HepG2 (cell line): ENCODE measurements around the gene DTYMK. TPM values are rescaled to one million over a fixed set of nuclear protein-coding genes. Genes with fewer than 3 reads are reported as not detected.

Experiments used
- AHDC1 ChIP-seq: sonication (generic); formaldehyde crosslinking; IDR thresholded peaks from 2 replicates; pipeline ENCODE4 v1.5.1; 2020; ENCODE audit warnings: mild to moderate bottlenecking, missing genetic modification reagents, borderline replicate concordance
- CEBPG ChIP-seq: IDR thresholded peaks from 2 replicates; pipeline ENCODE4 v1.6.1; 2016
- FOXA1 ChIP-seq, 2 experiments: fragments of 450-650 bp in 1 of 2; sonication (generic) in 1 of 2; formaldehyde crosslinking in 1 of 2; IDR thresholded peaks; 2 replicates each; pipeline versions ENCODE4 v1.4.0 to v1.6.1; 2016 to 2020; ENCODE audit warnings: missing genetic modification reagents in 1 of 2
- HES4 ChIP-seq: sonication (generic); formaldehyde crosslinking; IDR thresholded peaks from 2 replicates; pipeline ENCODE4 v1.9.0; 2021; ENCODE audit warnings: mild to moderate bottlenecking, missing genetic modification reagents, borderline replicate concordance
- HOXA3 ChIP-seq: sonication (generic); formaldehyde crosslinking; IDR thresholded peaks from 2 replicates; pipeline ENCODE4 v1.5.0; 2020; ENCODE audit warnings: missing genetic modification reagents
- KMT2A ChIP-seq: sonication (generic); formaldehyde crosslinking; IDR thresholded peaks from 2 replicates; pipeline ENCODE4 v1.4.0; 2020; ENCODE audit warnings: missing genetic modification reagents
- POLR2A ChIP-seq, 2 experiments: IDR thresholded peaks; 2 replicates each; pipeline ENCODE4 v1.6.1; 2011; ENCODE audit warnings: low read depth in 2 of 2, low read length in 2 of 2, mild to moderate bottlenecking in 1 of 2, moderate library complexity in 1 of 2; ENCODE audit not compliant: insufficient read depth in 1 of 2
- ZNF20 ChIP-seq: sonication (generic); formaldehyde crosslinking; IDR thresholded peaks from 2 replicates; pipeline ENCODE4 v1.4.0; 2020; ENCODE audit warnings: mild to moderate bottlenecking, moderate library complexity, missing genetic modification reagents
- polyA plus RNA-seq, 8 experiments: library from polyadenylated mRNA; depleted of rRNA in 3 of 8; stranded (reverse) in 7 of 8; unstranded in 1 of 8; fragments of >200 nt; fragmentation: Illumina TruSeq in 4 of 8; extraction: Trizol in 4 of 8; gene quantifications; 2 replicates each; pipeline versions ENCODE4 v1.2.1 to v1.2.3, GENCODE V29; 2011 to 2016; ENCODE audit warnings: low read depth in 4 of 8, missing spikeins in 1 of 8, mixed read lengths in 1 of 8; ENCODE audit not compliant: insufficient read depth in 1 of 8
- total RNA-seq, 5 experiments: library from RNA; depleted of rRNA; stranded (reverse); fragments of >200 nt; fragmentation: Illumina TruSeq; extraction: Trizol; gene quantifications; 2 replicates each; pipeline ENCODE4 v1.2.3, GENCODE V29; 2016; ENCODE audit warnings: low read depth in 1 of 5
- TF ChIP-seq, protein P1 (sequence below): sonication (generic); formaldehyde crosslinking; IDR thresholded peaks from 2 replicates; pipeline ENCODE4 v1.4.0; 2020; ENCODE audit warnings: mild to moderate bottlenecking, missing genetic modification reagents
- TF ChIP-seq, protein P2 (sequence below), 2 experiments: IDR thresholded peaks; 2 replicates each; pipeline ENCODE4 v1.6.1; 2011 to 2012; ENCODE audit warnings: low read length in 2 of 2, borderline replicate concordance in 1 of 2, low read depth in 1 of 2, mild to moderate bottlenecking in 1 of 2, moderate library complexity in 1 of 2

Gene DTYMK
- total and polyA plus RNA-seq, 2 of the 13 experiments (the other 11 are each of a cell fraction or from before 2014, with no cell fraction given) = 57.5 to 134 TPM

DNA sequence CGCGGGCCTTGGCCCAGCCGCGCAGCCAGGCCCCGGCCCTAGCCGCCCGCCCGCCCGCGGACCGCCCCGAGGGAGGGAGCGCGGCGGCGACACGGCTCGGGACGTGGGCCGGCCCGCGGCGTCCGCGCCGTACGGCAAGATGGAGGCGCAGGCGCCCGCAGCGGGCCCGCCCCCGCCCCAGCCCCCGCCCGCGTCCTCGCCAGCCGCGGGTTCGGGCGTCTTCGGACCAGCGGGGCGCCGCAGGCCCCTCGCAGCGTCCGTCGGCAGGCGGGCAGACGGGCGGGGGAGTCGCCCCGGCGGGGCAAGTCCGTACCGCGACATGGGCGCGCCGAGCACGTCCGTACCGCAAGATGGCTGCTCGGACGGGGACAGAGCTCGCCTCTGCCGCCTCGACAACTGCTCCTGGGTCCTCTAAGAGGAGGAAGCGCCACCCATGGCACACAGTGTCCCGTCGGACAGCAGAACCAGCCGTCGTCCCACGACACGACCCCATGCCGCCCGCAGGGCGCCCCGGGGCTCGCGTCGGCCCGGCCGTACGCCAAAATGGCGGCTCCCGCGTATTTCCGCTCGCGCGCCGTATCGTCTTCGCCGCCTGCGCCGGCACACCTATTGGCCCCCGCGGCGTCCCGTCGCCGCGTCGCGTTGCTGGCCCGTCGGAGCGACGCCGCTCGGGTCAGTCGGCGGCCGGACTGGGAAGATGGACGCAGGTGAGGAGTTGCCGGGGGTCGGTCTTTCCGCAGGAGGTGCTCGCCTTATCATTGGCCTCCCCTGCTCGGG is 49.4 kb downstream of the DTYMK start, which contains the start of the genes ATG4B and THAP4 (continued):
- TF ChIP-seq, protein P1, sequence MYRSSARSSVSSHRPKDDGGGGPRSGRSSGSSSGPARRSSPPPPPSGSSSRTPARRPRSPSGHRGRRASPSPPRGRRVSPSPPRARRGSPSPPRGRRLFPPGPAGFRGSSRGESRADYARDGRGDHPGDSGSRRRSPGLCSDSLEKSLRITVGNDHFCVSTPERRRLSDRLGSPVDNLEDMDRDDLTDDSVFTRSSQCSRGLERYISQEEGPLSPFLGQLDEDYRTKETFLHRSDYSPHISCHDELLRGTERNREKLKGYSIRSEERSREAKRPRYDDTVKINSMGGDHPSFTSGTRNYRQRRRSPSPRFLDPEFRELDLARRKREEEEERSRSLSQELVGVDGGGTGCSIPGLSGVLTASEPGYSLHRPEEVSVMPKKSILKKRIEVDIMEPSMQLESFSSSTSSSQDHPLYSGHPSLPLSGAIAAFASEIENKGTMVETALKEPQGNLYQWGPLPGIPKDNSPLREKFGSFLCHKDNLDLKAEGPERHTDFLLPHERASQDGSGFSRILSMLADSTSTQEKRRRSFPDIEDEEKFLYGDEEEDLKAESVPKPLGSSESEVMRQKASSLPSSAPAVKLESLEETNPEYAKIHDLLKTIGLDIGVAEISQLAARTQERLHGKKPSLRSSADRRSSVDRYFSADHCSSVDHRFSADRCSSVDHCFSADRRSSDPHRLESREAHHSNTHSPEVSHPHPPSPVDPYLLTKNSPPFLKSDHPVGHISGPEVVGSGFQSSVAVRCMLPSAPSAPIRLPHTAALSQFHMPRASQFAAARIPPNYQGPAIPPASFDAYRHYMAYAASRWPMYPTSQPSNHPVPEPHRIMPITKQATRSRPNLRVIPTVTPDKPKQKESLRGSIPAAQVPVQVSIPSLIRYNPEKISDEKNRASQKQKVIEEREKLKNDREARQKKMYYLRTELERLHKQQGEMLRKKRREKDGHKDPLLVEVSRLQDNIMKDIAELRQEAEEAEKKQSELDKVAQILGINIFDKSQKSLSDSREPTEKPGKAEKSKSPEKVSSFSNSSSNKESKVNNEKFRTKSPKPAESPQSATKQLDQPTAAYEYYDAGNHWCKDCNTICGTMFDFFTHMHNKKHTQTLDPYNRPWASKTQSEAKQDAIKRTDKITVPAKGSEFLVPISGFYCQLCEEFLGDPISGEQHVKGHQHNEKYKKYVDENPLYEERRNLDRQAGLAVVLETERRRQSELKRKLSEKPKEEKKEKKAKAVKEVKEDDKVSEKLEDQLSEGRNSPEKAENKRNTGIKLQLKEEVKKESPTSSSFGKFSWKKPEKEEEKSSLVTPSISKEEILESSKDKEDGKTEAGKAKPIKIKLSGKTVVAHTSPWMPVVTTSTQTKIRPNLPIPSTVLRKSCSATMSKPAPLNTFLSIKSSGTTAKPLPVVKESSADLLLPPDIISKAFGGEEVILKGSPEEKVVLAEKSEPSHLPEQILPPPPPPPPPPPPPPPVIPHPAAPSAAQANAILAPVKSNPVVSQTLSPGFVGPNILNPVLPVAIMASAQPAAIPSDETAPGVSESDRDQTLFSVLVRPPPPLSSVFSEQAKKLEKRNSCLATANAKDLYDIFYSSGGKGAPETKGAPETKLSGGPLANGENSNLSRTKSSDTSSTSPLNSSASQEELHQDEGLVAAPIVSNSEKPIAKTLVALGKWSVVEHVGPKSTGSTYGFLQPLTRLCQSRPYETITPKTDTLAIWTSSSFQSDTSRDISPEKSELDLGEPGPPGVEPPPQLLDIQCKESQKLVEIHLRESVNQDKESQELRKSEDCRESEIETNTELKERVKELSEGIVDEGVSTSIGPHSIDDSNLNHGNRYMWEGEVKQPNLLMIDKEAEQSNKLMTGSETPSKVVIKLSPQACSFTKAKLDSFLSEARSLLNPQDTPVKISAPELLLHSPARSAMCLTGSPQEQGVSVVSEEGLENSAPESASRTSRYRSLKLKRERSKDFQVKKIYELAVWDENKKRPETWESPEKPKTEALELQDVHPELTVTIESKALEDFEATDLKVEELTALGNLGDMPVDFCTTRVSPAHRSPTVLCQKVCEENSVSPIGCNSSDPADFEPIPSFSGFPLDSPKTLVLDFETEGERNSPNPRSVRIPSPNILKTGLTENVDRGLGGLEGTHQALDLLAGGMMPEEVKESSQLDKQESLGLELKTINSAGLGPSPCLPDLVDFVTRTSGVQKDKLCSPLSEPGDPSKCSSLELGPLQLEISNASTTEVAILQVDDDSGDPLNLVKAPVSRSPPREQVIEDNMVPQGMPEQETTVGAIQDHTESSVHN (CRISPR knock-in tag) = 0 out of 2 replicates have a peak, but pooled peaks have one; percentile 82
- peak; percentile 76 for TF ChIP-seq HES4 (CRISPR knock-in tag)
- no peak for TF ChIP-seq ZNF20
- no peak for TF ChIP-seq AHDC1 (CRISPR knock-in tag)
- no peak; the same call in 1 of the 2 replicates for TF ChIP-seq CEBPG (CRISPR knock-in tag)
- peak in 1 of 2 experiments; percentile 90; a peak in 2 of 4 replicates for TF ChIP-seq POLR2A (IDR thresholded peaks at IDR 0.05; ENCODE audit: insufficient read depth in 1 of 2, low read depth in 2 of 2, low read length in 2 of 2)
- TF ChIP-seq, protein P2, sequence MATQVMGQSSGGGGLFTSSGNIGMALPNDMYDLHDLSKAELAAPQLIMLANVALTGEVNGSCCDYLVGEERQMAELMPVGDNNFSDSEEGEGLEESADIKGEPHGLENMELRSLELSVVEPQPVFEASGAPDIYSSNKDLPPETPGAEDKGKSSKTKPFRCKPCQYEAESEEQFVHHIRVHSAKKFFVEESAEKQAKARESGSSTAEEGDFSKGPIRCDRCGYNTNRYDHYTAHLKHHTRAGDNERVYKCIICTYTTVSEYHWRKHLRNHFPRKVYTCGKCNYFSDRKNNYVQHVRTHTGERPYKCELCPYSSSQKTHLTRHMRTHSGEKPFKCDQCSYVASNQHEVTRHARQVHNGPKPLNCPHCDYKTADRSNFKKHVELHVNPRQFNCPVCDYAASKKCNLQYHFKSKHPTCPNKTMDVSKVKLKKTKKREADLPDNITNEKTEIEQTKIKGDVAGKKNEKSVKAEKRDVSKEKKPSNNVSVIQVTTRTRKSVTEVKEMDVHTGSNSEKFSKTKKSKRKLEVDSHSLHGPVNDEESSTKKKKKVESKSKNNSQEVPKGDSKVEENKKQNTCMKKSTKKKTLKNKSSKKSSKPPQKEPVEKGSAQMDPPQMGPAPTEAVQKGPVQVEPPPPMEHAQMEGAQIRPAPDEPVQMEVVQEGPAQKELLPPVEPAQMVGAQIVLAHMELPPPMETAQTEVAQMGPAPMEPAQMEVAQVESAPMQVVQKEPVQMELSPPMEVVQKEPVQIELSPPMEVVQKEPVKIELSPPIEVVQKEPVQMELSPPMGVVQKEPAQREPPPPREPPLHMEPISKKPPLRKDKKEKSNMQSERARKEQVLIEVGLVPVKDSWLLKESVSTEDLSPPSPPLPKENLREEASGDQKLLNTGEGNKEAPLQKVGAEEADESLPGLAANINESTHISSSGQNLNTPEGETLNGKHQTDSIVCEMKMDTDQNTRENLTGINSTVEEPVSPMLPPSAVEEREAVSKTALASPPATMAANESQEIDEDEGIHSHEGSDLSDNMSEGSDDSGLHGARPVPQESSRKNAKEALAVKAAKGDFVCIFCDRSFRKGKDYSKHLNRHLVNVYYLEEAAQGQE (IDR thresholded peaks at IDR 0.05; ENCODE audit: borderline replicate concordance in 1 of 2, low read depth in 1 of 2, low read length in 2 of 2) = peak in 1 of 2 experiments; percentile 49; a peak in 1 of 4 replicates
- no peak for TF ChIP-seq FOXA1 (IDR thresholded peaks at IDR 0.05)
- TF ChIP-seq FOXA1 (CRISPR knock-in tag; IDR thresholded peaks at IDR 0.05) = peak; percentile 38; the same call in 1 of the 2 replicates
- peak; percentile 100 for TF ChIP-seq HOXA3
- peak; percentile 98 for TF ChIP-seq KMT2A (CRISPR knock-in tag)
